ENCODE measurements around the gene LSM11.

Gene LSM11

GRCh38 chr5:157778121-157778805, 34.8 kb downstream of the LSM11 start:
- no peak for DNase-seq

GRCh38 chr5:157779221-157779620, 35.7 kb downstream of the LSM11 start:
- no peak for DNase-seq

GRCh38 chr5:157785801-157786200, 42.3 kb downstream of the LSM11 start:
- DNase-seq: no peak

GRCh38 chr5:157793301-157793700, 49.8 kb downstream of the LSM11 start:
- DNase-seq: no peak

GRCh38 chr5:157799578-157799977, 56.1 kb downstream of the LSM11 start:
- DNase-seq: no peak

GRCh38 chr5:157800137-157800536, 56.6 kb downstream of the LSM11 start:
- DNase-seq: no peak

GRCh38 chr5:157802736-157803135, 59.2 kb downstream of the LSM11 start:
- DNase-seq: no peak

GRCh38 chr5:157808043-157808442, 64.5 kb downstream of the LSM11 start:
- no peak for DNase-seq

All from activated CD4-positive, alpha-beta T cell treated with anti-CD3 and anti-CD28 coated beads for 48 hours (primary cell).